ENCODE results near the gene ACAA1. TPM values are rescaled to one million over a fixed set of nuclear protein-coding genes. Genes with fewer than 3 reads are reported as not detected.

ACAA1 gene
- total and polyA plus RNA-seq, 2 donors (not counting 1 experiment from before 2014, with no cell fraction given): 98.4 to 143 TPM

DNA sequence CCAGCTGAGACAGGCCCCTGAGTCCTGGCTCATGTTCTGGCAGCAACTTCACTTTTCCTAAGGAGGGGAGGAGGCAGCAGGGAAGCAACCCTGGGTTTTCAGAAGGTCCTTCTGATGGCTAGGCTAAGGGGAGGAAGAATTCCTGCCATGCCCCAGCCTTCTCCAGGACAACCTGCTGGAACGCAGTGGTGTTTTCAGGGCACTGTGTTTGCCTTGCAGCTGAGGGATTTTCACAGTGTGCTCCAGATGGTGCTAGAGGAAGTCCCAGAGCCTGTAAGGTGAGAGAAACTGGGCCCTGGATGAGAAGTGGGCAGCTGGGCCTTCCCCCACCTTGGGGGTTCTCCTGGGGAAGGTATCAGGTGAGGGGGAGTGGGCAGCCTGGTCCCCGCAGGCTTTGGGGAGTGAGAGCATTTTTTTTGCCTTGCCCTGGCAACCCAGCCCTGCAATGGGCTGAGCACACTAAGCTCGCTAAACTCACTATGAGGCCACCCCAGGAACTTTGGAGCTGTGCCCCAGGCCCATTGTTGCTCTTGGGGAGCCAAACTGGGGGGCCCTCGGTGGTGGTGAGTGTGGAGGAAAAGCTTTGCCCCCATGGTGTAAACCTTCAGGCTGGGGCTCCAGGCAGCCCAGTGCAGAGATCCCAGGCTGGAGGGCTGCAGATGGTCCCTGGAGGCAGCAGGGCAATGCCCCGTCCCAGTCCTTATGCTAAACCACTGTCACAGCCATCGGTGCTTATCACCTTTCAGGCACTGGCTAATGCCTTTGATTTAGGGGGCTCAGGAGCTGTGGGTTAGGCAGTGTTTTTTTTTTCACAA is 41.1 kb downstream of the ACAA1 start:
- POLR2A ChIA-PET: no interaction called here

DNA sequence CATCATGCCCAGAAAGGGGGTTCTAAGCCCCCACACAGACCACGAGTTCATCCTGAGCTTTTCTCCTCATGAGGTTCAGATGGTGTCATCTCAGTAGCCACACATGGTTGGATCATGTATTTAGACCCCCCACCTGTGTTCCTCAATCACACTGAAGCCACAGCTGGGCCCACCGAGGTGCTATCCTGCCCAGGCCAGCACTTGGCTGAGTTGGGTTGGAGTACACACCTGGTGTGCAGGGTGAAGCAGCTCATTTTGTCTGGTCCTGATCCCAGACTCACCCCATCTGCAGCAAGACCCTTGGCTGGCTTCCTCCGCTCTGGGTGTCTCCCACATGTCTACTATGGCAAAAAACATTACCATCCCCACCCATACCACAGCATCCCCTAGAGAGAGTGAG is 41.9 kb downstream of the ACAA1 start:
- no peaks in the 10 kb centered on the region for H3K9me3 ChIP-seq (ENCODE audit: control extremely low read depth in 1 of 3, control insufficient read depth in 2 of 3, insufficient read depth in 1 of 3, low read length in 2 of 3)
- ATAC-seq (ENCODE audit: low read depth): no peak
- no peak overlapping the region for H3K4me3 ChIP-seq (ENCODE audit: control extremely low read depth in 1 of 5, extremely low read depth in 1 of 5, insufficient read depth in 1 of 5, low read depth in 2 of 5, low read length in 4 of 5)
- peaks cover 22% of the 10 kb centered on the region for H3K27me3 Mint-ChIP-seq
- TF ChIP-seq, protein P1, sequence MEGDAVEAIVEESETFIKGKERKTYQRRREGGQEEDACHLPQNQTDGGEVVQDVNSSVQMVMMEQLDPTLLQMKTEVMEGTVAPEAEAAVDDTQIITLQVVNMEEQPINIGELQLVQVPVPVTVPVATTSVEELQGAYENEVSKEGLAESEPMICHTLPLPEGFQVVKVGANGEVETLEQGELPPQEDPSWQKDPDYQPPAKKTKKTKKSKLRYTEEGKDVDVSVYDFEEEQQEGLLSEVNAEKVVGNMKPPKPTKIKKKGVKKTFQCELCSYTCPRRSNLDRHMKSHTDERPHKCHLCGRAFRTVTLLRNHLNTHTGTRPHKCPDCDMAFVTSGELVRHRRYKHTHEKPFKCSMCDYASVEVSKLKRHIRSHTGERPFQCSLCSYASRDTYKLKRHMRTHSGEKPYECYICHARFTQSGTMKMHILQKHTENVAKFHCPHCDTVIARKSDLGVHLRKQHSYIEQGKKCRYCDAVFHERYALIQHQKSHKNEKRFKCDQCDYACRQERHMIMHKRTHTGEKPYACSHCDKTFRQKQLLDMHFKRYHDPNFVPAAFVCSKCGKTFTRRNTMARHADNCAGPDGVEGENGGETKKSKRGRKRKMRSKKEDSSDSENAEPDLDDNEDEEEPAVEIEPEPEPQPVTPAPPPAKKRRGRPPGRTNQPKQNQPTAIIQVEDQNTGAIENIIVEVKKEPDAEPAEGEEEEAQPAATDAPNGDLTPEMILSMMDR (IDR thresholded peaks at IDR 0.05): no peak
- no peak for TF ChIP-seq EZH2 (IDR thresholded peaks at IDR 0.05; ENCODE audit: borderline replicate concordance, insufficient read depth, low read depth, low read length, poor library complexity, severe bottlenecking)
- intact Hi-C loops (cut with micrococcal nuclease): no loop called here
- H2AFZ ChIP-seq (ENCODE audit: insufficient read depth, low read depth, low read length, poor library complexity, severe bottlenecking): no peak overlapping the region
- H3K9ac ChIP-seq (ENCODE audit: low read length): no peak overlapping the region
- H3K79me2 ChIP-seq (ENCODE audit: control insufficient read depth, insufficient read depth, low read length): no peaks in the 10 kb centered on the region
- H3K27me3 ChIP-seq (replicated peaks in 1 of 4; ENCODE audit: control extremely low read depth in 1 of 4, control insufficient read depth in 3 of 4, insufficient read depth in 4 of 4, low read length in 3 of 4): peaks cover 0 to 6% (median 0%) of the 10 kb centered on the region in 4 experiments
- POLR2A ChIA-PET: no interaction called here
- H4K20me1 ChIP-seq (ENCODE audit: control insufficient read depth, insufficient read depth, low read length, poor library complexity, severe bottlenecking): no peaks in the 10 kb centered on the region
- no peaks in the 10 kb centered on the region for H3K36me3 ChIP-seq (replicated peaks in 1 of 2; ENCODE audit: control extremely low read depth in 1 of 2, control insufficient read depth in 1 of 2, extremely low read depth in 1 of 2, insufficient read depth in 2 of 2, low read length in 1 of 2)
- DNase-seq: no peak
- no peaks in the 10 kb centered on the region for H3K4me1 ChIP-seq (ENCODE audit: control insufficient read depth in 2 of 2, insufficient read depth in 2 of 2, low read length in 2 of 2)
- no peaks in the 10 kb centered on the region for H3K9me3 Mint-ChIP-seq (ENCODE audit: insufficient read depth)
- no peak overlapping the region for H3K4me3 Mint-ChIP-seq
- H3K4me1 Mint-ChIP-seq: no peaks in the 10 kb centered on the region
- no peak overlapping the region for H3K27ac Mint-ChIP-seq
- CTCF ChIA-PET: no interaction called here
- WGBS (ENCODE audit: insufficient coverage): 92% methylated on average over 2 of the region's 3 CpGs
- no peak overlapping the region for H3K27ac ChIP-seq (ENCODE audit: low read length in 2 of 2)
- H3K4me2 ChIP-seq (replicated peaks; ENCODE audit: low read depth, low read length, poor library complexity, severe bottlenecking): no peak overlapping the region

More for the DNA sequence above, 41.1 kb downstream of the ACAA1 start:
- intact Hi-C loops (cut with micrococcal nuclease): no loop called here
- no peak for ATAC-seq (ENCODE audit: low read depth)
- Mint-ChIP-seq H3K4me3 (no peak overlapping the region), H3K4me1 (no peaks in the 10 kb centered on the region), H3K27me3 (peaks cover 22% of the 10 kb centered on the region), H3K9me3 (ENCODE audit: insufficient read depth) (no peaks in the 10 kb centered on the region), H3K27ac (no peak overlapping the region)
- no peak overlapping the region for H2AFZ ChIP-seq (ENCODE audit: insufficient read depth, low read depth, low read length, poor library complexity, severe bottlenecking)
- H3K4me1 ChIP-seq (ENCODE audit: control insufficient read depth in 2 of 2, insufficient read depth in 2 of 2, low read length in 2 of 2): no peaks in the 10 kb centered on the region
- peaks cover 0 to 6% (median 0%) of the 10 kb centered on the region in 4 experiments for H3K27me3 ChIP-seq (replicated peaks in 1 of 4; ENCODE audit: control extremely low read depth in 1 of 4, control insufficient read depth in 3 of 4, insufficient read depth in 4 of 4, low read length in 3 of 4)
- no peak for DNase-seq
- H3K36me3 ChIP-seq (replicated peaks in 1 of 2; ENCODE audit: control extremely low read depth in 1 of 2, control insufficient read depth in 1 of 2, extremely low read depth in 1 of 2, insufficient read depth in 2 of 2, low read length in 1 of 2): no peaks in the 10 kb centered on the region
- H3K4me2 ChIP-seq (replicated peaks; ENCODE audit: low read depth, low read length, poor library complexity, severe bottlenecking): no peak overlapping the region
- TF ChIP-seq, protein P1 (IDR thresholded peaks at IDR 0.05): no peak
- no peak for TF ChIP-seq EZH2 (IDR thresholded peaks at IDR 0.05; ENCODE audit: borderline replicate concordance, insufficient read depth, low read depth, low read length, poor library complexity, severe bottlenecking)
- H3K9me3 ChIP-seq (ENCODE audit: control extremely low read depth in 1 of 3, control insufficient read depth in 2 of 3, insufficient read depth in 1 of 3, low read length in 2 of 3): no peaks in the 10 kb centered on the region
- no peak overlapping the region for H3K4me3 ChIP-seq (ENCODE audit: control extremely low read depth in 1 of 5, extremely low read depth in 1 of 5, insufficient read depth in 1 of 5, low read depth in 2 of 5, low read length in 4 of 5)
- H4K20me1 ChIP-seq (ENCODE audit: control insufficient read depth, insufficient read depth, low read length, poor library complexity, severe bottlenecking): no peaks in the 10 kb centered on the region
- CTCF ChIA-PET: interaction anchor here (0.6 kb wide), 1 partner anchor 384 kb away, joined by 3 read pairs; no protein-coding TSS in a partner anchor
- no peak overlapping the region for H3K27ac ChIP-seq (ENCODE audit: low read length in 2 of 2)
- no peaks in the 10 kb centered on the region for H3K79me2 ChIP-seq (ENCODE audit: control insufficient read depth, insufficient read depth, low read length)
- WGBS (ENCODE audit: insufficient coverage): 88% methylated on average over 5 of the region's 6 CpGs
- H3K9ac ChIP-seq (ENCODE audit: low read length): no peak overlapping the region

All from B cell (primary cell).